GM21737 (cell line): ENCODE data around the gene PSIP1.
A peak's percentile ranks its signal among the peaks of the same experiment; 100 is the strongest.
"Not testable (repeated sequence)": the region's sequence is repeated elsewhere in the genome, so short reads cannot be mapped to it uniquely, and the experiment has no call there.

Experiments used
- ATAC-seq: cut with Tn5 transposase; IDR thresholded peaks from one replicate; pipeline ENCODE4 v1.9.1; 2021; ENCODE audit warnings: mild to moderate bottlenecking, moderate library complexity; ENCODE audit not compliant: unreplicated experiment

The PSIP1 gene

GRCh38 chr9:15438891-15439290 is 71.9 kb downstream of the PSIP1 start:
- no peak for ATAC-seq

GRCh38 chr9:15433661-15434060 is 77.1 kb downstream of the PSIP1 start:
- ATAC-seq = no peak

- no peak for ATAC-seq
Observed at GRCh38 chr9:15433191-15433590, 77.6 kb downstream of the PSIP1 start.

GRCh38 chr9:15430920-15431844 is 79.6 kb downstream of the PSIP1 start:
- no peak for ATAC-seq

GRCh38 chr9:15427702-15428101 is 83.1 kb downstream of the PSIP1 start:
- not testable (repeated sequence) for ATAC-seq

GRCh38 chr9:15426019-15426418 is 84.8 kb downstream of the PSIP1 start:
- ATAC-seq = peak; percentile 40

- no peak for ATAC-seq
Observed at GRCh38 chr9:15423231-15423985, 87.4 kb downstream of the PSIP1 start.

- peak; percentile 97 for ATAC-seq
Observed at GRCh38 chr9:15422372-15423230, 88.2 kb downstream of the PSIP1 start, which contains the start of gene SNAPC3. Gene SNAPC3 (plus strand): TSS chr9:15422876. CDS start chr9:15422880, 4 bp downstream.

- ATAC-seq = no peak
Observed at GRCh38 chr9:15421990-15422371, 88.8 kb downstream of the PSIP1 start.

- ATAC-seq = no peak
Observed at GRCh38 chr9:15421532-15421931, 89.2 kb downstream of the PSIP1 start.

- ATAC-seq = no peak
Observed at GRCh38 chr9:15420796-15421195, 90.0 kb downstream of the PSIP1 start.

GRCh38 chr9:15417626-15418025 is 93.1 kb downstream of the PSIP1 start:
- ATAC-seq = no peak

- no peak for ATAC-seq
Observed at GRCh38 chr9:15416880-15417279, 93.9 kb downstream of the PSIP1 start.
